Activated T-cell treated with anti-CD3 and anti-CD28 coated beads for 48 hours (primary cell): Measurements from ENCODE around the gene KEAP1.
"Not testable (repeated sequence)": the region's sequence is repeated elsewhere in the genome, so short reads cannot be mapped to it uniquely, and the experiment has no call there.

Experiments
- DNase-seq: peaks from one replicate; pipeline ENCODE4 v3.0.0-alpha.2; 2020; ENCODE audit warnings: low read depth

KEAP1 gene

GRCh38 chr19:10497371-10497770, 5.8 kb downstream of the KEAP1 start:
- no peak for DNase-seq

- DNase-seq, result no peak
Measured at GRCh38 chr19:10491472-10492047, 11.6 kb downstream of the KEAP1 start.

GRCh38 chr19:10486551-10486950, 16.6 kb downstream of the KEAP1 start:
- DNase-seq, result no peak

GRCh38 chr19:10478903-10479384, 24.2 kb downstream of the KEAP1 start:
- peak; percentile 83 for DNase-seq

GRCh38 chr19:10478476-10478875, 24.7 kb downstream of the KEAP1 start:
- DNase-seq, result no peak

- DNase-seq, result no peak
Measured at GRCh38 chr19:10474962-10475451, 28.1 kb downstream of the KEAP1 start.

GRCh38 chr19:10473192-10473591, 30.0 kb downstream of the KEAP1 start:
- no peak for DNase-seq

GRCh38 chr19:10471909-10472308, 31.2 kb downstream of the KEAP1 start:
- DNase-seq, result no peak

GRCh38 chr19:10468133-10468532, 35.0 kb downstream of the KEAP1 start:
- DNase-seq, result no peak

GRCh38 chr19:10467104-10467706, 36.0 kb downstream of the KEAP1 start:
- no peak for DNase-seq

GRCh38 chr19:10464456-10464855, 38.7 kb downstream of the KEAP1 start:
- no peak for DNase-seq

GRCh38 chr19:10462557-10462956, 40.6 kb downstream of the KEAP1 start:
- no peak for DNase-seq

GRCh38 chr19:10462042-10462441, 41.1 kb downstream of the KEAP1 start:
- DNase-seq, result not testable (repeated sequence)

- DNase-seq, result peak; percentile 89
Measured at GRCh38 chr19:10461047-10461949, 41.9 kb downstream of the KEAP1 start.

- no peak for DNase-seq
Measured at GRCh38 chr19:10460714-10461046, 42.5 kb downstream of the KEAP1 start.

- not testable (repeated sequence) for DNase-seq
Measured at GRCh38 chr19:10458733-10459132, 44.4 kb downstream of the KEAP1 start.

- no peak for DNase-seq
Measured at GRCh38 chr19:10454267-10454666, 48.9 kb downstream of the KEAP1 start.

- no peak for DNase-seq
Measured at GRCh38 chr19:10453852-10454251, 49.3 kb downstream of the KEAP1 start.

- DNase-seq, result no peak
Measured at GRCh38 chr19:10452726-10453618, 50.2 kb downstream of the KEAP1 start.

GRCh38 chr19:10450853-10451609, 52.1 kb downstream of the KEAP1 start:
- no peak for DNase-seq

- DNase-seq, result no peak
Measured at GRCh38 chr19:10450191-10450852, 52.8 kb downstream of the KEAP1 start.
